GM18519 (cell line): Measurements from ENCODE around the gene PECR.
A peak's percentile ranks its signal among the peaks of the same experiment; 100 is the strongest.

Experiments
- ATAC-seq: cut with Tn5 transposase; IDR thresholded peaks from one replicate; pipeline ENCODE4 v1.9.1; 2021; ENCODE audit warnings: mild to moderate bottlenecking, moderate library complexity; ENCODE audit not compliant: unreplicated experiment, low FRiP score

The PECR gene

DNA sequence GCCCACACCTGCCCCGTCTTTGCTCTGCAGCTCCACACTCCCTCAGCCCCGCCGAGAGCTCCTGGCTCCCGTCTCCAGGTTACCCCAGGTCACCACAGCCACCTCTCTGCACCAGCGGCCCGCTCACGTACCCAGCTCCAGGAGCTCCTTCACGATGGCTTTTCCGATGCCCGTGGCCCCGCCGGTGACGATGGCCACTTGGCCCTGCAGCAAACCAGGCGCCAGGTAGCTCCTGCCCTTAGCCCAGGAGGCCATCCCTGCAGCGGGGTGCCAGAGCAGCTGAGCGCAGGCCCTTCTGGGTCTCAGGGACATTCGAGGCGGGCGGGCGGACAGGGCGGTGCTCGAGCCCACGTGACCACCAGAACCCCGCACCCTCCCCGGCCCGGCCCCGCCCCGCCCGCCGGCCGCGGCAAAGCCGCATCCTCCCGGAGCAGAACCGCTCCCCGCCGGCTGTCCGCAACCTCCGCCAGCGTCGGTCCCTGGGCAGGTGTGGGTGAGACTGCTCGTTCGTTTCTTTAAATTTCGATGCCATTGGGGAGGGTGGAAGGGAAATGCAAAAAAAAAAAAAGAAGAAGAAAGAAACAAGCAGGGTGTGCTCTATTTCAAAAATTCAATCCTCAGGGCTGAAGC is at the start of gene PECR, which contains the start of gene TMEM169:
TSS of gene PECR (minus strand) at position 323 of the 630 bp plus-strand sequence. CDS start at position 255, 68 bp downstream.
TSS of gene TMEM169 (plus strand) at position 433 of the 630 bp plus-strand sequence. CDS start 14,045 bp downstream, outside the sequence.
- peak; percentile 73 for ATAC-seq

DNA sequence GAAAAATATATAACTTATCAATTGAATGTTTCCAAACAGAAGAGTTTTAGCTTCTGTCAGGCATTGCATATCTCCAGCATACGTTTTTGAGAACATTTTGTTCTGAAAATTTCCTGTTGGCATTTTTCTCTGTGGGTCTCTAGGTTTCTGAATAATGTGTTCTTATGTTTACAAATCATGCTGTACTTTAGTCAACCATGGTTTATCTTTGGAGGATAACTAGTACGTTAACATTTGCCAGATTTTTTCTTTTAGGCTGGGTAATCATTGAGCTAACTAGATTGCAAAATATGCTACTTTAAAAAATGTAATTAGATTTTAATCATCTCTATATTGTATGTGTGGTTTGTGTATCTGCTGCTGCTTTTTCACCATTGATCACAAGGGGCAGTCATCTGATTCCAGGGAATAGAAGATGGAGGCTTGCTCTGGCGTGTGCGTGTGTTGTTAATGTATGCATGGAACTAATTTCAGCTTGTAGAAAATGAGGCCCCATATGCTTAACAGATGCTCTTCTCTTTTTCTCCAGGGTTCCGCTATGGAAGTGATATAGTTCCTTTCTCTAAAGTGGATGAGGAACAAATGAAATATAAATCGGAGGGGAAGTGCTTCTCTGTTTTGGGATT is 48.9 kb upstream of the PECR start:
- no peak for ATAC-seq

DNA sequence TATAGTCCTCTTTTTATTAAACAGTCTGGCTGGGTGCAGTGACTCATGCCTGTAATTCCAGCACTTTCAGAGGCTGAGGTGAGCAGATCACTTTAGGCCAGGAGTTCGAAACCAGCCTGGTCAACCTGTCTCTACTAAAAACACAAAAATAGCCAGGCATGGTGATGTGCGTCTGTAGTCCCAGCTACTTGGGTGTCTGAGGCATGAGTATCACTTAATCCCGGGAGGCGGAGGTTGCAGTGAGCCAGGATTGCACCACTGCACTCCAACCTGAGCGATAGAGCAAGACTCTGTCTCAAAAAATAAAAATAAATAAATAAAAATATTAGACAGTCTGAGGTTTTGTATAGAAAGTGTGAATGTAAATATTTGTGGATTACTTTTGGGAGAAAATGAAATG is 45.3 kb upstream of the PECR start:
- ATAC-seq, result no peak

DNA sequence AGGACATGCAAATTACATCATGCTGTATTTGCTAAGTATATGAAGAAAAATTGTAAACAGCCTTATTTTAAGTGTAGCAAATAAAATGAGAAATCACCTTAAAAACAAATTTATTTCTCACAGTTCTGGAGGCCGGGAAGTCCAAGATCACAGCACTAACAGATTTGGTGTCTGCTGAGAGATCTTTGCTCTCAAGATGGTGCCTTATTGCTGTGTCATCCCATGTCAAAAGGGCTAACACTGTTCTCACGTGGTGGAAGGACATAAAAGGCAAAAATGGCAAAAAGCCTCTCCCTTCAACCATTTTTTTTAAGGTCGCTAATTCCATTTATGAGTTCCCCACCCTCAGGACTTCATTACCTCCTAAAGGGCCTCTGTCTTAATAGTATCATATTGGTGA is 39.6 kb upstream of the PECR start:
- ATAC-seq, result no peak

DNA sequence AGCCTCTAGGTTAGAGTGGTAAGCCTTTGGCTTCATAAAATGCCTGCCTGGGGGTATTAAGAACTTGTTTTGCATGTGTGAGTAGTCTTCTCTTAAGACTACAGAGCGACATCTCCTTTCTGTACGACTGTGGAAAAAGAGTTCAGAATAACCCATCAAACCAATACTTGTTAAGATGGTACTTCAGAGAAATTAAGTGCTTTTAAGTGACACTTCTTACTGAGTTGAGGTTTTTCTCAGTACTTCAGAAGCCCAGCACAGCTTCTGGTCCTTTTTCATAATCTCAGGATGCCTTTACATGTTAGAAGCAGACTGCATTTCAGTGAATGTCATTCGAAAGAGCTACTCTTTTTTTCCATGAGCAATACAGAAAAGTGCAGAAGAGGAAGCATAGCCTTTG is 38.4 kb upstream of the PECR start:
- no peak for ATAC-seq

DNA sequence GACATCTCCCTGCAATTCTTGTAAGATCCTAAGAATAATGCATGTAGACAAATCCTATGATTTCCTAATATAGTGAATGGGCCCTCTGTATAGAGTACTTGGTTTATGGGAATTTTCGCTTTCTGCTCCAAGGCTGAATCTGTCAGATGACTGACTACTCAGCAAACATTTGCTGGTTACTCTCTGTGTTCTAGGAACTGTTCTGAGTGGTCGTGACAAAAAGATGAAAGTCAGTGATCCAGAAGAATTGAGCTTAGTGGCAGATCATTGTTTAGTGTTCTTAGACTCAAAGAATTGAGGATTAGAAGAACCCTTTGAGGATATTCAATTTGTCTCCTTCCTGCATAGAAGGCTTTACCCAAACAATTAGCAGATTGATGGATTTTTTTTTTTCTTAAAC is 37.5 kb upstream of the PECR start:
- no peak for ATAC-seq

DNA sequence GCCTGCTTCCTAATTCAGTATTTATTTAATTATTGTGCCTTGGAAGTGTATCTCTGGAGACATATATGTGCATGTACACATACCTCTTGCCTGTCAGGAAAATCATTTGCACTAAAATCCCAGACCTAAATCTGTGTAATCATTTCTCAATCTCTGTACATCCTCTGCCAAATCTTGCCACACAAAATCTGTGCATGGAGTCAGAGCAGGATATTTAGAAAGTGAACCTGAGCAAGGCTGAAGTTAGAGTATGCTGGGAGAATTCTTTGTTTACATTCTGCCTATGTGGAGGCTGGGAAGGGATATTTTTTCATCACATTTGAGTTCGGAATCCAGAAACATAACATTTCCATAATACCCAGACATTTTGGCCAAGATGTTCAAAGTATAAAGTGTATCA is 36.9 kb upstream of the PECR start:
- ATAC-seq, result no peak

DNA sequence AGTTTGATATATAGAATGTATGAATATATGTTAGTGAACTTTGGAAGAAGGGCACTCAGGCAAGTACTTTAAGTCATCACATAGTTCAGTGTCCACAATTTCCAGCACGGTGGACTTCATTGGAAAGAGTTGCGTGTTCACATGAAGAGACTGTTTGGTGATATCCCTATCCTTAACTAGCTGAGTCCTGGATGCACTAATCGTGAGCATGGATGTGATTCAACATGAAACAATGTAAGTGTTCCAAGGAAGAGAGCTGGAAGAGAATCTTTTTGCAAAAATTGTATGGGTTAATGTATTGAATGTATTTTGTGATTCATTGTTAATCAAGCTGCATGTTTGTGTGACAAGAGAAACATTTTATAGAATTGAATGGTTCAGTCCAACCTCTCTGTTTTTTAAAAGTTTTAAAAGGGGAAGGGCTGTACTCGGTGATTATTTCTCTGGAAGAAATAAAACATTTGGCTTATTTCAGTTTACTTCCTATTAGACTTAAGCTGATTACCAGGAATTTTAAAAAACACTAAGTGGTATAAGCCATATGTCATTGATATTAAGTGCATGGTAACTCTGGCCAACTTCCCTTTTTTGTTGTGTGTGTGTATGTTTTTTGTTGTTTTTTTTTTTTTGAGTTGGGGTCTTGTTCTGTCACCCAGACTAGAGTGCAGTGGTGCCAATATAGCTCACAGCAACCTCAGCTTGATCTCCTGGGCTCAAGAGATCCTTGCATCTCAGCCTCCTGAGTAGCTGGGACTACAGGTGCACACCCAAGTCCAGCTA is 36.1 kb upstream of the PECR start:
- ATAC-seq, result no peak

DNA sequence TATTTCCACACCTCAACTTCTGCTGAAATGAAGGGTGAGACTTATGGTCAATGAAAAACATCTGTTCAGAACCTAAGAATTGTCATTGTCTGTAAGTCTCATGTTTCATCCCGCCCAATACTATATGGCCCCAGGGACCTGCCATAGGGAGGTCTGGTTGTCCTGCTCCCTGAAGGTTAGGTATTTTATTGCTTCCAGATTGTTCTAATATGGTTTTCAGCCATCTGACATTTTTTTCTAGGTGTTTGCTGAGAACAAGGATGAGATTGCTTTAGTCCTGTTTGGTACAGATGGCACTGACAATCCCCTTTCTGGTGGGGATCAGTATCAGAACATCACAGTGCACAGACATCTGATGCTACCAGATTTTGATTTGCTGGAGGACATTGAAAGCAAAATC is 34.8 kb upstream of the PECR start:
- no peak for ATAC-seq

DNA sequence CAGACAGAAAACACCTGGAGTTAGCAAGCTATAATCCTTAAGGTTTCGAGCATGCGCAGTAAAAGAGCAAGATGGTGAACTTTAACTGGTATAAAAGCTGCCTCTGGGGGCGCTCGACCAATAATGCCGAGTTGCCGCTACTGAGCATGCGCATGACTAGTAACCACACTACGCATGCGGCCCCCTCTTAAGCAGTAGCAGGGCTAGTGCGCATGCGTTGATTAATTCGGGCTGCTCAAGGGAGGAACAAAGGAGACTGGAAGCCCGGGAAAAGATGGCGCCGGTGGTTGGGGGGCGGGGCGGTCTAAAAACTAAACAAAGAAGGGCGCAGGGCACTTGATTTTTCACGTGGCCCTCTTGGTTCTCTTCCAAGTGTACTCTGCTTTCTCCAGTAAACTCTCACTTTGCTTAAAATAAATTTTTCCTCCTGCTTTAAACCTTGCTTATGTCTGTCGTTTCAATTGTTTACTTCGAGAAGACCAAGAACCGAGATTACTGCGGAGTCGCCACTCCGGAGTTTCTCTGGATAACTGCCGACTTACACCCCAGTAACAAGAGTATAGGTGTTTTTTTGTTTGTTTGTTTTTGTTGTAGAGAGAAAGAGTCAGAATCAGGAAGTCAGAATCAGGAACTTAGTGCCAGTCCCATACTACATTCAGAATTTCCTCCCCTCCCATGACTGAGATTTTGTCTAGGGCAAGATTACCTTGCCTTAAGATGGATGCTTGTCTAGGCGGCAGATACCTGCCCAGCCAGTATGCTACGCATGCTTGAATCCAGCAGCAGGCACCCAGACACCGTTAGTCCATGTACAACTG is 33.3 kb upstream of the PECR start:
- peak; percentile 30 for ATAC-seq

DNA sequence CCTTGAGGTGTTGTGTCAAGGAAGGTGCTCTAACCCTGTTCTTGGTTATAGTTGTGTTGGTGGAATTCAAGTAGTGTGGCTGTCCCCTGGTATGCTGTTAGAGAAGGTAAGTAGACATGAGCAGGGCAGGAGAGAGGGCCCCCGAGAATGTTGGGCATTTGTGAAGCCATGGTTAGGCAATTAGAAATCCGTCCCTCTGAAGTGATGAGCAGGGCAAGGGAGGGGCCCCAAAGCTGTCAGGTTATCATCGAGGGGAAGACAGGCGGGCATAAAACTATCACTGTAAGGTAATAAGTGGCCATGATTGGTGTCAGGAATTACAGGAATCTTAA is 32.7 kb upstream of the PECR start:
- ATAC-seq, result no peak

DNA sequence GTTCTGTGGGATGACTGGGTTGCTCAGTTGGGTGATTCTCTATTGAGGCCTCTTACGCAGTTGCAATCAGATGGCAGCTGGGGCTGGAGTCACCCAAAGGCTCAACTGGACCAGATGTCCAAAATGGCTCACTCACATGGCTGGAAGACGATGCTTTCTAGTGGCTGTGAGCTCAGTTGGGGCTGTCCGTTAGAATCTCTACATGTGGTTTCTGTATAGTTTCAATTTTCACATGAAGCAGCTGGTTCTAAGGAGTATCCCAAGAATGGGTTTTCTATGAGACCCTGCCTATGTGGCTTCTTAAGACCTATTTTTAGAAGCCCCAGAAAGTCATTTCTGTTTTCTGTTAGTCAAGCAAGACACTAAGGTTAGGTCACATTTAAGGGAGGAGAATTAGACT is 32.0 kb upstream of the PECR start:
- ATAC-seq, result peak; percentile 79

DNA sequence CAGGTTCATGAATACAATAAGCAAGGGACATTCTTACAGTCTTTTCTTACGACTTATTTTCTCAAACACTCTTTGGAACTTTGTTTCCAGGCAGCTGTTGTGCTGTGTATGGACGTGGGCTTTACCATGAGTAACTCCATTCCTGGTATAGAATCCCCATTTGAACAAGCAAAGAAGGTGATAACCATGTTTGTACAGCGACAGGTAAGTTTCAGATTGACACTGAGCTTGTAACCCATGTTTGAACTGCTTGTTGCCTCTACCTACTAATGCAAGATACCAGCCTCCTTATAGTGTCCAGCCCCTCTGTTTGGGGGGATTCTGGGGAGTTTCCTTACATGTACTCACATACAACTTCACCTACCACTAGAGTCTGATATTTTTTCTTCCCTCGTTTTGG is 31.3 kb upstream of the PECR start:
- ATAC-seq, result no peak

DNA sequence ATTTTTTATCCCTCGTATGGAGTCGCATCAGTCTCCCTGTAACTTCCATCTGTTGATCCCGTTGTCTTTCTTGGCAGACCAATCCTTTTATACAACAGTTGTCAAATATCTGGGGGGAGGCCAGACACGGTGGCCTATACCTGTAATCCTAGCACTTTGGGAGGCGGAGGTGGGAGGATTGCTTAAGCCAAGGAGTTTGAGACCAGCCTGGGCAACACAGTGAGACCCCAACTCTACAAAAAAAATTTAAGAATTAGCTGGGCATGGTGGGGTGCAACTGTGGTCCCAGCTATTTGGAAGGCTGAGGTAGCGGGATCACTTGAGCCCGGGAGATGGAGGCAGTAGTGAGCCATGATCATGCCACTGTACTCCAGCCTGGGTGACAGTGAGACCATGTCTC is 29.5 kb upstream of the PECR start:
- ATAC-seq, result no peak

DNA sequence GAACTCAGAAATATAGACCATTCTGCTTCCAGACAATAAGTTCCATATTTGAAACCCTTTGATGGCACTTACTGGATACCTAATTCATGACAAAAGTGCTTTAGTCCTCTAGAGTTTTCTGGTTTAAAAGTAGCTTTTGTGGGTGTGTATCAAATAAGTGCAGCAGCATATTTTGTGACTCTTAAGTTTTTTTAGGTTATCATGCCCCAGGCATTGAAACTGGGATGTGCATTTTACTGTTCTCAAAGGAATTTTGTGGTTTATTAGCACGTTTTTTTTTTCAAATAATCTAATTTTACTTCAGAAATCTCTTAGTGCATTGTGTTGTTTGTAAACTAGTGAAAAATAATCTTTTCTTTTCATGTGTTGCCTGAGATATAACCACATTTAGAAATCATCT is 29.0 kb upstream of the PECR start:
- no peak for ATAC-seq

DNA sequence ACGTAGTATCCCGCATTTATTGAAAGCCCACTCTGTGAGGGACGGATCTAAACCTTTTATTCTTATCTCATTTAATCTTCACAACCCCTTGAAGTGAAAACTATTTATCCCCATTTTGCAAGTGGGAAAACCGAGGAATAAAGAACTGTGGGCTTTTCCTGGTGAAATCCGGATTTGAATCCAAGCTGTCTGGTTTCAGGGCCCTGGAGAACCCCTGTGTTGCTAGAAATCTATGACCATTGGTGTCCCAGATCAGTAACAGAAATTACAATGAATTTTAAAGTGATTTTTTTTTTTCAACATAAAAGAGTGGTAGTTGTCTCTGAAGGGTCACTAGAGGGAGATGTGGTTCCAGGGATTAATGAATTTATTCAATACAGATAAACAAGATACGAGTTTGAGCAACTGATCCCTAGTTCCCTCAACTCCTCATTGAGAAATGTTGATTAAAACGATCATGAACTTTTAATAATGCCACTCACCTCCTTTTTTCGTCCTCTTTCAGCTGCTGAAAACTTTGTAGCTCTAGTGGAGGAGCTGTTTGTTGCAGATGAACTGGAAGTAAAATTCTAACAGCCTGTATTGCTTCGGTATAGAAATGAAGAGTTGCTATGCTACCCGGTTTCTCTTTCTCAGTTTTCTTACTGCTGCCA is 28.5 kb upstream of the PECR start:
- ATAC-seq, result no peak

DNA sequence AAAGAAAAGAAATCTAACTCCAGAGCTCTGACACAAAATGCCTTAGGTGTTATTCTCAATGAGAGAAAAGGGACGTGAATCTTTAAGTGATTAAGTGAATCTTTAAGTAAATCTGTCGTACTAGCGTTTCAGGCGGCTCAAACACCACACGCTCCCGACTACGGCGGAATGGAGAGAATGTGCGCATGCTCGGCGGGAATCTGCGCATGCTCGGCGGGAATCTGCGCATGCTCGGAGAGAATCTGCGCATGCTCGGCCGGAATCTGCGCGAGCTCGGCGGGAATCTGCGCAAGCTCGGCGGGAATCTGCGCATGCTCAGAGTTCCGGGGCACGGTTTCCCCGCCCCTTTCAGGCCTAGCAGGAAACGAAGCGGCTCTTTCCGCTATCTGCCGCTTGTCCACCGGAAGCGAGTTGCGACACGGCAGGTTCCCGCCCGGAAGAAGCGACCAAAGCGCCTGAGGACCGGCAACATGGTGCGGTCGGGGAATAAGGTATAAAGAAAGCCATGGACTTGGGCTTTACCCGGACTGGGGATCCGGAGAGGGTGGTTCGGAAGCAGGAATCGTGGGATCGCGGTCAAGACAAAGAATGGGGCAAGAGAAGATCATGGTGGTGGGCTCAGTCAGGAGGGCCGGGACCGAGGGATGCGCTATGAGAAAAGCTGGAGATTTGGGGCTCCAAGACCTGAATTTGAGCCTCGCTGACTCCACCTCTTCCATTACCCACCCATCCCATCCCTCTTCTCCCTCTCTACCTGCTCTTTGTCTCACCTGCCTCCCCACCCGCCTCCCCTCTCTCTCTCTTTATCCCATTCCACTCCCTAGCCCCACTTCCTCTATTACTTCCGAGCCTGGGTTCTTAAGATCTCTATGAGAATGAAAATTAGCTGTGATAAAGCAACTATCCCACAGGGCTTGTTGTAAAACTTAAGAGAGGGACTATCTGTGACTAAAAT is 27.6 kb upstream of the PECR start, which contains the start of gene XRCC5:
TSS of gene XRCC5 (plus strand) at position 382 of the 955 bp plus-strand sequence. CDS start at position 471, 89 bp downstream.
- ATAC-seq, result peak; percentile 34

DNA sequence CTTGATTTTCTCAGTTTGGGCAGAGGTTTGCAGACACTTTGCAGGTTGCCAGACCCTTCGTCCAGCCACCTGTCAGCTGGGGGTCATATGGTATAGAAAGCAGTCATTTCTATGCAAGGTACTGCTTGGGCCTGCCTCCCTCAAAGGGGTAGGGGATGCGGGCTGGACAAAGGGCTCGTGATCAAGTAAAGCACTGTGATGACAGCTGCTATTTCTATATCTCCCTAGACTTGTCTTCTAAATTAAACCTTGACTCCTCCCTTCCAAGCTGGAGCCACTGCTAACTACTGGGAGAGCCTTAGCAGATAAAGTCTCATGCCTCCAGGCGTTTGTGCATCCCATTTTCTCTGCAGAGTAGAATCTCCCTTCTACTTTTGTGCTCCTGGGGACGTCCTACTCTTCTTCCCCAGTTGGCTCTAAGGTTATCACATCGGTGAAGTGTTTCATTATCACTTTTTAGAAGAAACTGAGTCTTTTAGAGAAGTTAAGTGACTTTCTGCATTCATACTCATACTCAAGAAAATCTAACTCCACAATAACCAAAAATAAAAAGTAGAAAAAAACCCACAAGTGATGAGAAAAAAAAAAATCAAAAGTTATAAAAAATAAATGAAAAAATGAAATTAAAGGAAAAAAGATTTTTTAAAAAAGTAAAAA is 26.8 kb upstream of the PECR start:
- no peak for ATAC-seq

DNA sequence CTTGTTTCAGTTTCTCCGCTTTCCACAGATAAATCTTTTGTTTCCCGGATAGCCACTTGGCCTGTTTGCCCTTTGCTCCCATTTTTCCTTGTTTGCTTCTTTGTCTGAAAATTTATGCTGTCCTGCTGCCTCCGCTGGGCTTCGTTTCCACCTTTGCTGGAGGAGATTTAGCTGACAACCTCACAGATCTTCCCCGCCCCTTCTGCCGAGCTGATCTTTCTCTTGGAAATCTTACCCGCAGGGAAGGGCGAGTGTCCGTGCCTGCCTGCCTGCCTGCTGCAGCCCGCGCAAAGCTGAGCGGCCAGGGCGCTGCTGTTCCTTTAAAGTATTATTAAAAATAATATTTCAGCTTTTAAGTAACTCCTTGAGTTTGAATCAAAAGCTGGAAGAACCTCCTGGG is 26.2 kb upstream of the PECR start:
- ATAC-seq, result no peak
